A549 (cell line): ENCODE measurements around the gene NLRC5. TPM values are rescaled to one million over a fixed set of nuclear protein-coding genes. Genes with fewer than 3 reads are reported as not detected.

Experiments
- ATAC-seq, 2 experiments: fragments of 200-7000 bp in 1 of 2; fragments of >200 bp in 1 of 2; cut with Nextera tagmentation in 1 of 2; cut with Tn5 transposase in 1 of 2; 3 replicates each; pipeline versions ENCODE4 v1.8.0 to v1.9.1; 2018 to 2020; ENCODE audit warnings: mild to moderate bottlenecking in 1 of 2, moderate library complexity in 1 of 2
- CTCF ChIA-PET: fragments of 300-600 bp; sonication (Branson Sonifier 250); formaldehyde crosslinking; extraction: SDS; loops from one replicate; lab custom pipeline; 2021; ENCODE audit warnings: antibody characterized with exemption, inconsistent platforms; lab: Yijun Ruan, JAX
- POLR2A ChIA-PET: fragments of 350-600 bp; formaldehyde crosslinking; extraction: SDS; loops from one replicate; lab custom pipeline; 2021; ENCODE audit warnings: antibody characterized with exemption, inconsistent platforms; lab: Yijun Ruan, JAX
- DNase-seq, 2 experiments: peaks; one replicate each; pipeline versions ENCODE4 v3.0.0 to v3.0.0-alpha.2; 2011 to 2016; ENCODE audit warnings: low read depth in 1 of 2, low spot score in 1 of 2
- FAIRE-seq: peaks from 2 replicates; lab custom pipeline; 2011; peaks lifted over from hg19 to GRCh38; lab: Jason Lieb, UNC
- H3K27ac ChIP-seq, 2 experiments: fragments of >200 bp; sonication (Bioruptor Twin); formaldehyde crosslinking; 3 replicates each; pipeline ENCODE4 v1.5.1; 2016 to 2017
- H3K4me1 ChIP-seq: fragments of >200 bp; sonication (Bioruptor Twin); formaldehyde crosslinking; 3 replicates; pipeline ENCODE4 v1.6.1; 2016
- H3K4me2 ChIP-seq: fragments of >200 bp; sonication (Bioruptor Twin); formaldehyde crosslinking; 3 replicates; pipeline ENCODE4 v1.6.1; 2016
- H3K4me3 ChIP-seq: fragments of >200 bp; sonication (Bioruptor Twin); formaldehyde crosslinking; 3 replicates; pipeline ENCODE4 v1.5.1; 2016
- H3K9me3 ChIP-seq: fragments of >200 bp; sonication (Bioruptor Twin); formaldehyde crosslinking; 3 replicates; pipeline ENCODE4 v1.6.1; 2016
- BHLHE40 ChIP-seq: IDR thresholded peaks from 2 replicates; pipeline ENCODE4 v1.6.1; 2012; ENCODE audit warnings: low read depth, low read length, inconsistent platforms
- CBX2 ChIP-seq: fragments of 200-600 bp; sonication (generic); IDR thresholded peaks from 2 replicates; pipeline ENCODE4 v1.6.1; 2016; ENCODE audit warnings: low read depth, mild to moderate bottlenecking, borderline replicate concordance
- CEBPB ChIP-seq, 2 experiments: fragments of >200 bp in 1 of 2; sonication (Bioruptor Twin) in 1 of 2; formaldehyde crosslinking in 1 of 2; IDR thresholded peaks; 2 replicates each; pipeline ENCODE4 v1.6.1; 2012 to 2016
- CHD2 ChIP-seq: fragments of 150-350 bp; IDR thresholded peaks from 2 replicates; pipeline ENCODE4 v1.6.1; 2014; ENCODE audit warnings: low read length; ENCODE audit not compliant: partially characterized antibody
- EHMT2 ChIP-seq: fragments of 200-600 bp; sonication (generic); IDR thresholded peaks from 2 replicates; pipeline ENCODE4 v1.6.1; 2016; ENCODE audit warnings: antibody characterized with exemption, low read depth, mild to moderate bottlenecking, moderate library complexity
- ESRRA ChIP-seq: fragments of 150-350 bp; IDR thresholded peaks from 2 replicates; pipeline ENCODE4 v1.6.1; 2014; ENCODE audit warnings: mild to moderate bottlenecking, low read length, borderline replicate concordance
- FOSB ChIP-seq: fragments of 250-450 bp; sonication (Bioruptor Pico); IDR thresholded peaks from 2 replicates; pipeline ENCODE4 v1.5.0; 2020; ENCODE audit warnings: mild to moderate bottlenecking, moderate library complexity
- FOSL2 ChIP-seq, 2 experiments: fragments of 450-650 bp in 1 of 2; fragments of >200 bp in 1 of 2; sonication (Bioruptor Twin) in 1 of 2; formaldehyde crosslinking; IDR thresholded peaks; 2 replicates each; pipeline versions ENCODE4 v1.5.0 to v1.6.1; 2016 to 2020; ENCODE audit warnings: mild to moderate bottlenecking in 1 of 2, moderate library complexity in 1 of 2
- HOXB13 ChIP-seq: fragments of 250-450 bp; sonication (Bioruptor Pico); IDR thresholded peaks from 2 replicates; pipeline ENCODE4 v1.5.0; 2020; ENCODE audit warnings: low read depth, mild to moderate bottlenecking, moderate library complexity
- HOXB5 ChIP-seq: fragments of 250-450 bp; sonication (Bioruptor Pico); IDR thresholded peaks from 2 replicates; pipeline ENCODE4 v1.5.0; 2020; ENCODE audit warnings: mild to moderate bottlenecking, moderate library complexity
- KDM5A ChIP-seq: fragments of 200-600 bp; sonication (generic); IDR thresholded peaks from 2 replicates; pipeline ENCODE4 v1.6.1; 2016; ENCODE audit warnings: antibody characterized with exemption, mild to moderate bottlenecking
- MAFK ChIP-seq: fragments of 450-650 bp; IDR thresholded peaks from 2 replicates; pipeline ENCODE4 v1.6.1; 2014; ENCODE audit not compliant: partially characterized antibody
- MAZ ChIP-seq: fragments of 150-350 bp; IDR thresholded peaks from 2 replicates; pipeline ENCODE4 v1.6.1; 2014; ENCODE audit warnings: antibody characterized with exemption, low read depth, low read length, borderline replicate concordance
- MYC ChIP-seq: IDR thresholded peaks from 2 replicates; pipeline ENCODE4 v1.6.1; 2012; ENCODE audit warnings: mild to moderate bottlenecking, inconsistent platforms, low read length, improper control_type of control experiment, borderline replicate concordance
- NFE2L2 ChIP-seq: fragments of 150-350 bp; conservative IDR thresholded peaks from 2 replicates; pipeline ENCODE4 v1.6.1; 2014; ENCODE audit warnings: low read length
- NPAS2 ChIP-seq: fragments of 250-450 bp; sonication (Bioruptor Pico); IDR thresholded peaks from 2 replicates; pipeline ENCODE4 v1.8.0; 2022; ENCODE audit warnings: mild to moderate bottlenecking, moderate library complexity, borderline replicate concordance
- NR3C1 ChIP-seq: fragments of >200 bp; sonication (Bioruptor Twin); formaldehyde crosslinking; IDR thresholded peaks from 3 replicates; pipeline ENCODE4 v1.6.1; 2017
- PHF8 ChIP-seq: fragments of 200-600 bp; sonication (generic); IDR thresholded peaks from 2 replicates; pipeline ENCODE4 v1.6.1; 2016; ENCODE audit warnings: low read depth, mild to moderate bottlenecking, antibody characterized with exemption, moderate library complexity, borderline replicate concordance
- POLR2AphosphoS2 ChIP-seq: conservative IDR thresholded peaks from 2 replicates; pipeline ENCODE4 v1.6.1; 2012; ENCODE audit warnings: low read length, improper control_type of control experiment, inconsistent platforms
- RARB ChIP-seq: fragments of 250-450 bp; sonication (Bioruptor Pico); IDR thresholded peaks from 2 replicates; pipeline ENCODE4 v1.8.0; 2021; ENCODE audit warnings: mild to moderate bottlenecking, moderate library complexity
- RCOR1 ChIP-seq: fragments of 150-350 bp; IDR thresholded peaks from 2 replicates; pipeline ENCODE4 v1.6.1; 2014; ENCODE audit warnings: antibody characterized with exemption, low read length, low read depth
- REST ChIP-seq: fragments of 200-600 bp; sonication (generic); IDR thresholded peaks from 2 replicates; pipeline ENCODE4 v1.6.1; 2016; ENCODE audit warnings: antibody characterized with exemption, mild to moderate bottlenecking, moderate library complexity
- RFX5 ChIP-seq: fragments of 450-650 bp; IDR thresholded peaks from 2 replicates; pipeline ENCODE4 v1.7.1; 2014; ENCODE audit warnings: antibody characterized with exemption, mild to moderate bottlenecking, moderate library complexity
- RNF2 ChIP-seq: fragments of 200-600 bp; sonication (generic); IDR thresholded peaks from 2 replicates; pipeline ENCODE4 v1.6.1; 2016; ENCODE audit warnings: low read depth, mild to moderate bottlenecking, antibody characterized with exemption, moderate library complexity, borderline replicate concordance
- ZC3H11A ChIP-seq: fragments of 450-650 bp; IDR thresholded peaks from 2 replicates; pipeline ENCODE4 v1.6.1; 2014; ENCODE audit warnings: antibody characterized with exemption, mild to moderate bottlenecking
- WGBS: methylation state at CpG from one replicate; pipeline ENCODE4 v1.1.6; 2017; ENCODE audit errors: missing lambda C conversion rate; 5-methylcytosine and 5-hydroxymethylcytosine counted together
- polyA plus RNA-seq, 4 experiments: library from polyadenylated mRNA; depleted of rRNA in 3 of 4; stranded (reverse); fragments of >200 nt; fragmentation: RNase III in 1 of 4; extraction: RNeasy Plus Mini Kit Qiagen cat#74134 plus additional on column Dnase treatment in 1 of 4; gene quantifications; 2 replicates in 3 of 4; 3 replicates in 1 of 4; pipeline ENCODE4 v1.2.3, GENCODE V29; 2011 to 2017
- TF ChIP-seq, protein P1 (sequence below): fragments of 150-350 bp; IDR thresholded peaks from 2 replicates; pipeline ENCODE4 v1.6.1; 2014; ENCODE audit warnings: low read depth, mild to moderate bottlenecking, low read length

Gene NLRC5
- polyA plus RNA-seq, 2 of the 4 experiments (the other 2 are of a cell fraction) = 2.5 to 3.6 TPM

- ATAC-seq = no peak
- no peak overlapping the region for H3K4me2 ChIP-seq
- H3K4me3 ChIP-seq = no peak overlapping the region
- no peak for DNase-seq
- H3K27ac ChIP-seq = no peak overlapping the region
- WGBS = 85% methylated on average over 2 of the region's 2 CpGs
- no peaks in the 10 kb centered on the region for H3K4me1 ChIP-seq
- ChIA-PET CTCF (interaction anchor here (1.0 to 1.2 kb wide), 2 partner anchors 13 to 160 kb away, joined by 3 to 5 read pairs; no protein-coding TSS in a partner anchor), POLR2A (no interaction called here)
- no peaks in the 10 kb centered on the region for H3K9me3 ChIP-seq
- FAIRE-seq = no peak
- TF ChIP-seq EHMT2 = no peak
- TF ChIP-seq POLR2AphosphoS2 = no peak
- no peak for TF ChIP-seq FOSB (CRISPR knock-in tag)
- TF ChIP-seq ZC3H11A = no peak
- TF ChIP-seq FOSL2 (IDR thresholded peaks at IDR 0.05) = no peak
- TF ChIP-seq FOSL2 (CRISPR knock-in tag; IDR thresholded peaks at IDR 0.05) = no peak
- TF ChIP-seq CEBPB (IDR thresholded peaks at IDR 0.05) = no peak
- no peak for TF ChIP-seq NFE2L2
Observed at GRCh38 chr16:57027067-57027466, 37.7 kb downstream of the NLRC5 start.

- DNase-seq (no peak), FAIRE-seq (no peak)
- CTCF ChIA-PET = interaction anchor here (1.1 to 1.2 kb wide), 2 partner anchors 28 to 161 kb away, joined by 3 to 5 read pairs; no protein-coding TSS in a partner anchor
- Histone ChIP-seq H3K4me3 (no peak overlapping the region), H3K27ac (no peak overlapping the region)
- TF ChIP-seq RNF2 (no peak), PHF8 (no peak), BHLHE40 (no peak), CBX2 (no peak), MYC (no peak), REST (no peak), HOXB13 (CRISPR knock-in tag) (no peak), KDM5A (no peak), MAFK (no peak), RARB (CRISPR knock-in tag) (no peak), RCOR1 (no peak), NPAS2 (CRISPR knock-in tag) (no peak), MAZ (no peak), CHD2 (no peak), NFE2L2 (no peak), HOXB5 (CRISPR knock-in tag) (no peak), NR3C1 (no peak), RFX5 (no peak), ESRRA (no peak)
- TF ChIP-seq, protein P1, sequence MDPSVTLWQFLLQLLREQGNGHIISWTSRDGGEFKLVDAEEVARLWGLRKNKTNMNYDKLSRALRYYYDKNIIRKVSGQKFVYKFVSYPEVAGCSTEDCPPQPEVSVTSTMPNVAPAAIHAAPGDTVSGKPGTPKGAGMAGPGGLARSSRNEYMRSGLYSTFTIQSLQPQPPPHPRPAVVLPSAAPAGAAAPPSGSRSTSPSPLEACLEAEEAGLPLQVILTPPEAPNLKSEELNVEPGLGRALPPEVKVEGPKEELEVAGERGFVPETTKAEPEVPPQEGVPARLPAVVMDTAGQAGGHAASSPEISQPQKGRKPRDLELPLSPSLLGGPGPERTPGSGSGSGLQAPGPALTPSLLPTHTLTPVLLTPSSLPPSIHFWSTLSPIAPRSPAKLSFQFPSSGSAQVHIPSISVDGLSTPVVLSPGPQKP = no peak
- TF ChIP-seq, all 56 proteins: peak for 0
- Histone ChIP-seq H3K4me2 (no peak overlapping the region), H3K4me1 (no peaks in the 10 kb centered on the region), H3K9me3 (no peaks in the 10 kb centered on the region)
- no peak for ATAC-seq
- WGBS = 48% methylated on average over 4 of the region's 4 CpGs
- POLR2A ChIA-PET = no interaction called here
Observed at GRCh38 chr16:57028086-57028485, 38.7 kb downstream of the NLRC5 start.
